Astrocyte (in vitro differentiated cells and primary cell): ENCODE measurements around the gene RBBP8NL. TPM values are rescaled to one million over a fixed set of nuclear protein-coding genes. Genes with fewer than 3 reads are reported as not detected.

ENCODE experiments used
- DNase-seq: peaks from one replicate; pipeline ENCODE4 v3.0.0-alpha.2; 2010; ENCODE audit warnings: low read depth
- FAIRE-seq: peaks from 2 replicates; lab custom pipeline; 2011; peaks lifted over from hg19 to GRCh38; lab: Jason Lieb, UNC
- H2AFZ ChIP-seq: 2 replicates; pipeline ENCODE4 v1.6.0; 2012; ENCODE audit warnings: low read depth, low read length, inconsistent platforms
- H3K27ac ChIP-seq: 2 replicates; pipeline ENCODE4 v1.5.1; 2011; ENCODE audit warnings: low read depth, low read length, inconsistent platforms
- H3K27me3 ChIP-seq: 2 replicates; pipeline ENCODE4 v1.6.0; 2011; ENCODE audit warnings: low read length, inconsistent platforms; ENCODE audit not compliant: insufficient read depth
- H3K36me3 ChIP-seq: 2 replicates; pipeline ENCODE4 v1.5.1; 2011; ENCODE audit warnings: low read length, inconsistent platforms; ENCODE audit not compliant: insufficient read depth
- H3K4me1 ChIP-seq: 2 replicates; pipeline ENCODE4 v1.5.1; 2011; ENCODE audit warnings: low read length, inconsistent platforms; ENCODE audit not compliant: insufficient read depth
- H3K4me2 ChIP-seq: 2 replicates; pipeline ENCODE4 v1.6.0; 2012; ENCODE audit warnings: low read length, inconsistent platforms
- H3K4me3 ChIP-seq: 2 replicates; pipeline ENCODE4 v1.5.1; 2011; ENCODE audit warnings: low read depth, mild to moderate bottlenecking, low read length, inconsistent platforms; ENCODE audit not compliant: insufficient read depth
- H3K79me2 ChIP-seq: 2 replicates; pipeline ENCODE4 v1.6.0; 2012; ENCODE audit warnings: mild to moderate bottlenecking, low read length, inconsistent platforms; ENCODE audit not compliant: insufficient read depth
- H3K9ac ChIP-seq: 2 replicates; pipeline ENCODE4 v1.6.0; 2012; ENCODE audit warnings: mild to moderate bottlenecking, low read length, inconsistent platforms
- H3K9me3 ChIP-seq: 2 replicates; pipeline ENCODE4 v1.5.1; 2012; ENCODE audit warnings: low read depth, mild to moderate bottlenecking, low read length, inconsistent platforms; ENCODE audit not compliant: insufficient read depth
- H4K20me1 ChIP-seq: 2 replicates; pipeline ENCODE4 v1.6.0; 2012; ENCODE audit warnings: low read length, inconsistent platforms; ENCODE audit not compliant: insufficient read depth
- H3K27ac Mint-ChIP-seq: one replicate; pipeline ENCODE4 v1.8.0; 2021; ENCODE audit warnings: mild to moderate bottlenecking, mixed read lengths; ENCODE audit not compliant: unreplicated experiment
- H3K27me3 Mint-ChIP-seq: one replicate; pipeline ENCODE4 v1.8.0; 2021; ENCODE audit warnings: low read depth, mixed read lengths; ENCODE audit not compliant: unreplicated experiment
- H3K36me3 Mint-ChIP-seq: one replicate; pipeline ENCODE4 v1.8.0; 2021; ENCODE audit warnings: low read depth, mixed read lengths; ENCODE audit not compliant: unreplicated experiment
- H3K4me1 Mint-ChIP-seq: one replicate; pipeline ENCODE4 v1.8.0; 2021; ENCODE audit warnings: low read depth, mixed read lengths; ENCODE audit not compliant: unreplicated experiment
- H3K4me3 Mint-ChIP-seq: one replicate; pipeline ENCODE4 v1.8.0; 2021; ENCODE audit warnings: mild to moderate bottlenecking, moderate library complexity, mixed read lengths; ENCODE audit not compliant: unreplicated experiment
- H3K9me3 Mint-ChIP-seq: one replicate; pipeline ENCODE4 v1.8.0; 2021; ENCODE audit warnings: mild to moderate bottlenecking, mixed read lengths; ENCODE audit not compliant: unreplicated experiment
- CTCF ChIP-seq: IDR thresholded peaks from 2 replicates; pipeline ENCODE4 v1.5.1; 2011; ENCODE audit warnings: low read depth, mild to moderate bottlenecking, inconsistent platforms, low read length, moderate library complexity; ENCODE audit not compliant: insufficient read depth
- EZH2 ChIP-seq: IDR thresholded peaks from 2 replicates; pipeline ENCODE4 v1.6.1; 2012; ENCODE audit warnings: mild to moderate bottlenecking, low read length, inconsistent platforms; ENCODE audit not compliant: insufficient read depth
- total RNA-seq: library from RNA; stranded (reverse); gene quantifications from 2 replicates; pipeline ENCODE4 v1.2.1, GENCODE V29; 2021

RBBP8NL gene
- total RNA-seq, 1 donor from 2014 or later, result 0.14 TPM

- peaks cover 57% of the 10 kb centered on the region for H3K27me3 Mint-ChIP-seq
- H2AFZ ChIP-seq, result no peak overlapping the region
These were observed 3.6 kb upstream of the RBBP8NL start for GRCh38 chr20:62430866-62431447.

GRCh38 chr20:62430311-62430853 is 3.0 kb upstream of the RBBP8NL start:
- peaks cover 12% of the 10 kb centered on the region for H3K27me3 ChIP-seq
- no peaks in the 10 kb centered on the region for H3K36me3 Mint-ChIP-seq
- FAIRE-seq (no peak), DNase-seq (no peak)
- H3K4me3 ChIP-seq, result no peak overlapping the region
- H3K4me3 Mint-ChIP-seq, result no peak overlapping the region
- no peaks in the 10 kb centered on the region for H3K36me3 ChIP-seq
- H3K4me2 ChIP-seq, result no peak overlapping the region
- no peaks in the 10 kb centered on the region for H3K79me2 ChIP-seq
- no peak for TF ChIP-seq EZH2
- TF ChIP-seq CTCF, result no peak
- H3K4me1 ChIP-seq, result no peaks in the 10 kb centered on the region
- no peak overlapping the region for H2AFZ ChIP-seq
- no peaks in the 10 kb centered on the region for H4K20me1 ChIP-seq
- peaks cover 52% of the 10 kb centered on the region for H3K27me3 Mint-ChIP-seq
- H3K9ac ChIP-seq, result no peak overlapping the region
- peaks cover 3% of the 10 kb centered on the region for H3K9me3 Mint-ChIP-seq
- H3K27ac ChIP-seq, result no peak overlapping the region
- no peaks in the 10 kb centered on the region for H3K9me3 ChIP-seq
- peaks cover 2% of the 10 kb centered on the region for H3K4me1 Mint-ChIP-seq
- H3K27ac Mint-ChIP-seq, result no peak overlapping the region

More at GRCh38 chr20:62430866-62431447, 3.6 kb upstream of the RBBP8NL start:
- Histone ChIP-seq H3K4me3 (no peak overlapping the region), H3K4me2 (no peak overlapping the region), H4K20me1 (no peaks in the 10 kb centered on the region), H3K9ac (no peak overlapping the region), H3K27me3 (peaks cover 12% of the 10 kb centered on the region), H3K79me2 (no peaks in the 10 kb centered on the region), H3K9me3 (no peaks in the 10 kb centered on the region), H3K36me3 (no peaks in the 10 kb centered on the region), H3K4me1 (no peaks in the 10 kb centered on the region), H3K27ac (no peak overlapping the region)
- peaks cover 2% of the 10 kb centered on the region for H3K4me1 Mint-ChIP-seq
- H3K4me3 Mint-ChIP-seq, result no peak overlapping the region
- TF ChIP-seq CTCF (no peak), EZH2 (no peak)
- DNase-seq (no peak), FAIRE-seq (no peak)
- H3K36me3 Mint-ChIP-seq, result no peaks in the 10 kb centered on the region
- H3K27ac Mint-ChIP-seq, result no peak overlapping the region
- H3K9me3 Mint-ChIP-seq, result peaks cover 6% of the 10 kb centered on the region
